H9 (cell line): ENCODE measurements around the gene CWC25. TPM values are rescaled to one million over a fixed set of nuclear protein-coding genes. Genes with fewer than 3 reads are reported as not detected.

Source experiments
- DNase-seq: peaks from one replicate; pipeline ENCODE4 v3.0.0-alpha.2; 2017
- H2AFZ ChIP-seq: one replicate; pipeline ENCODE4 v1.6.1; 2013; ENCODE audit warnings: mild to moderate bottlenecking, low read length, control low read depth, moderate library complexity
- H2AK5ac ChIP-seq: 2 replicates; pipeline ENCODE4 v1.6.1; 2013; ENCODE audit warnings: low read length, control low read depth, mixed read lengths; ENCODE audit not compliant: insufficient read length
- H2BK120ac ChIP-seq: one replicate; pipeline ENCODE4 v1.6.1; 2013; ENCODE audit warnings: low read depth, mild to moderate bottlenecking, low read length, control low read depth, inconsistent platforms; ENCODE audit not compliant: poor library complexity, severe bottlenecking
- H2BK12ac ChIP-seq: 2 replicates; pipeline ENCODE4 v1.6.1; 2013; ENCODE audit warnings: low read length, control low read depth, mixed read lengths, low read depth; ENCODE audit not compliant: insufficient read length
- H2BK15ac ChIP-seq: 2 replicates; pipeline ENCODE4 v1.6.1; 2013; ENCODE audit warnings: low read depth, low read length, control low read depth
- H2BK20ac ChIP-seq: one replicate; pipeline ENCODE4 v1.6.1; 2013; ENCODE audit warnings: low read depth, mild to moderate bottlenecking, low read length, control low read depth, inconsistent platforms; ENCODE audit not compliant: poor library complexity, severe bottlenecking
- H2BK5ac ChIP-seq: 2 replicates; pipeline ENCODE4 v1.6.1; 2013; ENCODE audit warnings: low read length, control low read depth, mixed read lengths; ENCODE audit not compliant: insufficient read length
- H3K14ac ChIP-seq: 2 replicates; pipeline ENCODE4 v1.6.1; 2013; ENCODE audit warnings: low read length, control low read depth; ENCODE audit not compliant: insufficient read depth
- H3K18ac ChIP-seq: 2 replicates; pipeline ENCODE4 v1.6.1; 2013; ENCODE audit warnings: low read depth, mild to moderate bottlenecking, mixed read lengths, low read length, control low read depth; ENCODE audit not compliant: insufficient read length
- H3K23ac ChIP-seq: 2 replicates; pipeline ENCODE4 v1.6.1; 2013; ENCODE audit warnings: low read length, control low read depth, mixed read lengths, low read depth; ENCODE audit not compliant: insufficient read length
- H3K23me2 ChIP-seq: 2 replicates; pipeline ENCODE4 v1.6.1; 2013; ENCODE audit warnings: low read depth, mild to moderate bottlenecking, mixed read lengths, low read length, control low read depth; ENCODE audit not compliant: insufficient read length, poor library complexity, severe bottlenecking
- H3K27ac ChIP-seq: 2 replicates; pipeline ENCODE4 v1.5.1; 2013; ENCODE audit warnings: low read length, control low read depth, mixed read lengths, low read depth; ENCODE audit not compliant: insufficient read length
- H3K27me3 ChIP-seq: 2 replicates; pipeline ENCODE4 v1.6.1; 2013; ENCODE audit warnings: low read length, control low read depth, inconsistent platforms; ENCODE audit not compliant: insufficient read depth
- H3K4ac ChIP-seq: 2 replicates; pipeline ENCODE4 v1.6.1; 2013; ENCODE audit warnings: low read depth, mild to moderate bottlenecking, control low read depth, inconsistent platforms, low read length, moderate library complexity
- H3K4me1 ChIP-seq: 2 replicates; pipeline ENCODE4 v1.6.1; 2013; ENCODE audit warnings: low read length, control low read depth, inconsistent platforms; ENCODE audit not compliant: insufficient read depth
- H3K4me2 ChIP-seq: 2 replicates; pipeline ENCODE4 v1.6.1; 2013; ENCODE audit warnings: low read length, control low read depth, mixed read lengths; ENCODE audit not compliant: insufficient read length, insufficient read depth
- H3K56ac ChIP-seq: 2 replicates; pipeline ENCODE4 v1.6.1; 2013; ENCODE audit warnings: low read depth, mild to moderate bottlenecking, mixed read lengths, low read length, control low read depth; ENCODE audit not compliant: insufficient read length
- H3K79me1 ChIP-seq: 2 replicates; pipeline ENCODE4 v1.6.1; 2013; ENCODE audit warnings: low read depth, mild to moderate bottlenecking, moderate library complexity, low read length, control low read depth, inconsistent platforms; ENCODE audit not compliant: insufficient read depth, poor library complexity, severe bottlenecking
- H3K79me2 ChIP-seq: 2 replicates; pipeline ENCODE4 v1.6.1; 2013; ENCODE audit warnings: low read length, control low read depth, inconsistent platforms; ENCODE audit not compliant: insufficient read depth
- H3K9ac ChIP-seq: 2 replicates; pipeline ENCODE4 v1.6.1; 2013; ENCODE audit warnings: low read length, control low read depth, mixed read lengths; ENCODE audit not compliant: insufficient read length; ENCODE audit errors: extremely low read depth
- H3K9me3 ChIP-seq: one replicate; pipeline ENCODE4 v1.6.1; 2013; ENCODE audit warnings: low read depth, low read length, inconsistent platforms; ENCODE audit not compliant: control insufficient read depth
- H3T11ph ChIP-seq: one replicate; pipeline ENCODE4 v1.6.1; 2013; ENCODE audit warnings: mild to moderate bottlenecking, low read length, control low read depth, inconsistent platforms
- H4K20me1 ChIP-seq: one replicate; pipeline ENCODE4 v1.6.1; 2013; ENCODE audit not compliant: control insufficient read depth, insufficient read length, insufficient read depth
- H4K5ac ChIP-seq: 2 replicates; pipeline ENCODE4 v1.6.1; 2013; ENCODE audit warnings: low read depth, mild to moderate bottlenecking, mixed read lengths, low read length, control low read depth; ENCODE audit not compliant: insufficient read length
- H4K8ac ChIP-seq: replicated peaks from 2 replicates; pipeline ENCODE4 v1.6.1; 2013; ENCODE audit warnings: low read length, control low read depth, mixed read lengths, low read depth; ENCODE audit not compliant: insufficient read length
- H4K91ac ChIP-seq: 2 replicates; pipeline ENCODE4 v1.6.1; 2013; ENCODE audit warnings: low read depth, mild to moderate bottlenecking, moderate library complexity, mixed read lengths, low read length, control low read depth; ENCODE audit not compliant: insufficient read length
- H3K27ac Mint-ChIP-seq, 3 experiments: 2 replicates in 2 of 3; 3 replicates in 1 of 3; pipeline ENCODE4 v1.8.0; 2020 to 2021; ENCODE audit warnings: mixed read lengths in 3 of 3, mild to moderate bottlenecking in 1 of 3, moderate library complexity in 1 of 3
- H3K27me3 Mint-ChIP-seq: 2 replicates; pipeline ENCODE4 v1.8.0; 2021; ENCODE audit warnings: low read depth, mild to moderate bottlenecking, moderate library complexity, mixed read lengths
- H3K36me3 Mint-ChIP-seq, 3 experiments: 2 replicates in 2 of 3; 3 replicates in 1 of 3; pipeline ENCODE4 v1.8.0; 2020 to 2021; ENCODE audit warnings: low read depth in 3 of 3, mixed read lengths in 3 of 3; ENCODE audit not compliant: insufficient read depth in 1 of 3
- H3K4me1 Mint-ChIP-seq, 2 experiments: 2 replicates each; pipeline ENCODE4 v1.8.0; 2020; ENCODE audit warnings: mixed read lengths in 2 of 2
- H3K4me3 Mint-ChIP-seq, 2 experiments: 2 replicates in 1 of 2; 3 replicates in 1 of 2; pipeline ENCODE4 v1.8.0; 2020 to 2021; ENCODE audit warnings: mild to moderate bottlenecking in 2 of 2, mixed read lengths in 2 of 2, moderate library complexity in 1 of 2
- H3K9me3 Mint-ChIP-seq, 2 experiments: 2 replicates in 1 of 2; 3 replicates in 1 of 2; pipeline ENCODE4 v1.8.0; 2020; ENCODE audit warnings: mild to moderate bottlenecking in 2 of 2, mixed read lengths in 2 of 2, moderate library complexity in 1 of 2
- WGBS: extraction: QIAGEN DNeasy Blood & Tissue Kit; methylation state at CpG from one replicate; pipeline ENCODE4 v1.1.7; 2013; ENCODE audit warnings: missing lambda C conversion rate, low lambda C conversion rate, mixed read lengths; ENCODE audit not compliant: insufficient read length; ENCODE audit errors: extremely low coverage; 5-methylcytosine and 5-hydroxymethylcytosine counted together
- total RNA-seq: library from RNA; stranded (reverse); gene quantifications from 2 replicates; pipeline ENCODE4 v1.2.1, GENCODE V29; 2021
- TF ChIP-seq, protein P1 (sequence below): fragments of 200-600 bp; sonication (generic); conservative IDR thresholded peaks from 3 replicates; pipeline ENCODE4 v1.8.0; 2021; ENCODE audit warnings: antibody characterized with exemption, mild to moderate bottlenecking

Gene CWC25
- total RNA-seq, 1 experiment from 2014 or later: 15.9 TPM

DNA sequence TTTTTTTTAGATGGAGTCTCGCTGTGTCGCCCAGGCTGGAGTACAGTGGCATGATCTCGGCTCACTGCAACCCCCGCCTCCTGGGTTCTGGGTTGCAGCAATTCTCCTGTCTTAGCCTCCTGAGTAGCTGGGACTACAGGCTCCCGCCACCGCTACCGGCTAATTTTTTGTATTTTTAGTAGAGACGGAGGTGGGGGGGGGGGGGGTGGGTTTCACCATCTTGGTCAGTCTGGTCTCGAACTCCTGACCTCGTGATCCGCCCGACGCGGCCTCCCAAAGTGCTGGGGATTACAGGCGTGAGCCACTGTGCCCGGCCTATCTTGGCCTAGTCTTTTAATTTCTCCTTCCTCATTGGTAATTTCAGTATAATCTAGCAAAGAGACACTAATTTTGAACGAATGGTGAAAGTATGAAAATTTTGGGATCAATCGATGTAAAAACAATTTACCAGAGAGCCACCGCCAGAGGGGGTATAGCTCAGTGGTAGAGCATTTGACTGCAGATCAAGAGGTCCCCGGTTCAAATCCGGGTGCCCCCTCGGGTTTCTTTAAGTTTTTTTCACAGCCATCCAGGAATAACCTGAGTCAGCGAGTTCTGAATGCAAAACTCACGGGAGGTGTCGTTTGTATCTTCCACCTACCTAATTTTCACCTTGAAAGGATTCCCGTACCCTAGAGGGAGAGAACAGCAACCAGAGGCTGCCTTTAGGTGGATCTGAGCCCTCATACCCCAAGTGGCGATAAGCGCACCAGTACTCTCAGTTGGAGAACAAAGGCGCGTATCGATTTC lies 42.3 kb upstream of the CWC25 start:
- no peak overlapping the region for H2AK5ac ChIP-seq
- H2BK20ac ChIP-seq: no peak overlapping the region
- no peak overlapping the region for H3K4ac ChIP-seq
- H3K9me3 Mint-ChIP-seq: peaks cover 4 to 8% of the 10 kb centered on the region in 2 experiments; a peak in 3 of 5 replicates
- H3K4me1 Mint-ChIP-seq: peaks cover 14 to 24% of the 10 kb centered on the region in 2 experiments
- no peak overlapping the region for H4K8ac ChIP-seq
- H3K14ac ChIP-seq: no peak overlapping the region
- no peak overlapping the region for H3K18ac ChIP-seq
- DNase-seq: peak; percentile 82
- no peak overlapping the region for H2BK12ac ChIP-seq
- H3T11ph ChIP-seq: no peak overlapping the region
- peaks cover 3% of the 10 kb centered on the region; the same call in 1 of the 2 replicates for H3K27me3 Mint-ChIP-seq
- no peak overlapping the region for H4K5ac ChIP-seq
- H3K9me3 ChIP-seq: no peaks in the 10 kb centered on the region
- no peaks in the 10 kb centered on the region for H3K79me1 ChIP-seq
- WGBS: no CpG with 5 or more reads among the region's 31 CpGs
- H2BK5ac ChIP-seq: no peak overlapping the region
- H2BK15ac ChIP-seq: no peak overlapping the region
- H3K23ac ChIP-seq: no peak overlapping the region
- H3K79me2 ChIP-seq: peaks cover 15% of the 10 kb centered on the region; the same call in 1 of the 2 replicates
- H3K27ac ChIP-seq: peak overlapping the region; percentile 7
- peak overlapping the region; percentile 98 to 99 for H3K4me3 Mint-ChIP-seq
- no peaks in the 10 kb centered on the region for H3K27me3 ChIP-seq
- H3K56ac ChIP-seq: no peak overlapping the region
- H3K36me3 Mint-ChIP-seq: peaks cover 0 to 2% (median 2%) of the 10 kb centered on the region in 3 experiments; a peak in 2 of 7 replicates
- H2BK120ac ChIP-seq: no peak overlapping the region
- H2AFZ ChIP-seq: no peak overlapping the region
- H3K4me1 ChIP-seq: no peaks in the 10 kb centered on the region; the same call in 1 of the 2 replicates
- H4K20me1 ChIP-seq: no peaks in the 10 kb centered on the region
- no peak overlapping the region for H4K91ac ChIP-seq
- H3K9ac ChIP-seq: peak overlapping the region; percentile 62
- TF ChIP-seq, protein P1, sequence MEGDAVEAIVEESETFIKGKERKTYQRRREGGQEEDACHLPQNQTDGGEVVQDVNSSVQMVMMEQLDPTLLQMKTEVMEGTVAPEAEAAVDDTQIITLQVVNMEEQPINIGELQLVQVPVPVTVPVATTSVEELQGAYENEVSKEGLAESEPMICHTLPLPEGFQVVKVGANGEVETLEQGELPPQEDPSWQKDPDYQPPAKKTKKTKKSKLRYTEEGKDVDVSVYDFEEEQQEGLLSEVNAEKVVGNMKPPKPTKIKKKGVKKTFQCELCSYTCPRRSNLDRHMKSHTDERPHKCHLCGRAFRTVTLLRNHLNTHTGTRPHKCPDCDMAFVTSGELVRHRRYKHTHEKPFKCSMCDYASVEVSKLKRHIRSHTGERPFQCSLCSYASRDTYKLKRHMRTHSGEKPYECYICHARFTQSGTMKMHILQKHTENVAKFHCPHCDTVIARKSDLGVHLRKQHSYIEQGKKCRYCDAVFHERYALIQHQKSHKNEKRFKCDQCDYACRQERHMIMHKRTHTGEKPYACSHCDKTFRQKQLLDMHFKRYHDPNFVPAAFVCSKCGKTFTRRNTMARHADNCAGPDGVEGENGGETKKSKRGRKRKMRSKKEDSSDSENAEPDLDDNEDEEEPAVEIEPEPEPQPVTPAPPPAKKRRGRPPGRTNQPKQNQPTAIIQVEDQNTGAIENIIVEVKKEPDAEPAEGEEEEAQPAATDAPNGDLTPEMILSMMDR: peak; percentile 43
- peak overlapping the region; percentile 94 for H3K4me2 ChIP-seq
- peaks cover 22% of the 10 kb centered on the region for H3K23me2 ChIP-seq
- peak overlapping the region; percentile 64 to 74 (median 68); a peak in 5 of 7 replicates for H3K27ac Mint-ChIP-seq
